Smooth muscle cell (in vitro differentiated cells): ENCODE data around the gene LRRC58. TPM values are rescaled to one million over a fixed set of nuclear protein-coding genes. Genes with fewer than 3 reads are reported as not detected.

Experiments
- DNase-seq: peaks from one replicate; lab custom pipeline; 2025; ENCODE audit not compliant: unreplicated experiment; lab: John Stamatoyannopoulos, UW
- H2AFZ ChIP-seq: fragments of 200-600 bp; sonication (generic); 2 replicates; pipeline ENCODE4 v1.6.0; 2016; ENCODE audit warnings: antibody characterized with exemption, low read depth, mild to moderate bottlenecking
- H3F3A ChIP-seq: fragments of 200-600 bp; sonication (generic); 2 replicates; pipeline ENCODE4 v1.6.0; 2017; ENCODE audit warnings: antibody characterized with exemption, low read depth
- H3K27ac ChIP-seq: fragments of 200-600 bp; sonication (generic); 2 replicates; pipeline ENCODE4 v1.5.1; 2016; ENCODE audit warnings: low read depth, mild to moderate bottlenecking
- H3K27me3 ChIP-seq: fragments of 200-600 bp; sonication (generic); 2 replicates; pipeline ENCODE4 v1.6.1; 2016; ENCODE audit warnings: low read depth, mild to moderate bottlenecking
- H3K36me3 ChIP-seq: fragments of 200-600 bp; sonication (generic); 2 replicates; pipeline ENCODE4 v1.5.1; 2016; ENCODE audit warnings: low read depth
- H3K4me1 ChIP-seq: fragments of 200-600 bp; sonication (generic); 2 replicates; pipeline ENCODE4 v1.5.1; 2016; ENCODE audit warnings: low read depth
- H3K4me2 ChIP-seq: fragments of 200-600 bp; sonication (generic); 2 replicates; pipeline ENCODE4 v1.6.0; 2016; ENCODE audit warnings: mild to moderate bottlenecking
- H3K4me3 ChIP-seq: fragments of 200-600 bp; sonication (generic); 2 replicates; pipeline ENCODE4 v1.5.1; 2016; ENCODE audit warnings: mild to moderate bottlenecking
- H3K79me2 ChIP-seq: fragments of 200-600 bp; sonication (generic); 2 replicates; pipeline ENCODE4 v1.6.0; 2016; ENCODE audit warnings: low read depth, mild to moderate bottlenecking
- H3K9ac ChIP-seq: fragments of 200-600 bp; sonication (generic); 2 replicates; pipeline ENCODE4 v1.6.0; 2016; ENCODE audit warnings: low read depth
- H3K9me3 ChIP-seq: fragments of 200-600 bp; sonication (generic); replicated peaks from 2 replicates; pipeline ENCODE4 v1.5.1; 2016; ENCODE audit warnings: low read depth
- H4K20me1 ChIP-seq: fragments of 200-600 bp; sonication (generic); 2 replicates; pipeline ENCODE4 v1.6.0; 2016; ENCODE audit warnings: low read depth
- WGBS: methylation state at CpG from one replicate; pipeline ENCODE4 v1.1.7; 2016; ENCODE audit warnings: low lambda C conversion rate; 5-methylcytosine and 5-hydroxymethylcytosine counted together
- polyA plus RNA-seq: library from polyadenylated mRNA; unstranded; fragments of >200 nt; fragmentation: Nextera tagmentation; extraction: Ambion mirVana; gene quantifications from 2 replicates; pipeline ENCODE4 v1.2.1, GENCODE V29; 2016
- total RNA-seq: library from RNA; depleted of rRNA; stranded (reverse); fragments of >200 nt; gene quantifications from 2 replicates; pipeline ENCODE4 v1.2.3, GENCODE V29; 2014
- TF ChIP-seq, protein P1 (sequence below): fragments of 200-600 bp; sonication (generic); IDR thresholded peaks from 2 replicates; pipeline ENCODE4 v1.5.1; 2017; ENCODE audit warnings: borderline replicate concordance, mild to moderate bottlenecking, antibody characterized with exemption; ENCODE audit not compliant: insufficient read depth, poor library complexity, severe bottlenecking

LRRC58 gene
- total and polyA plus RNA-seq, 2 experiments from 2014 or later, result 6.4 to 20.4 TPM

DNA sequence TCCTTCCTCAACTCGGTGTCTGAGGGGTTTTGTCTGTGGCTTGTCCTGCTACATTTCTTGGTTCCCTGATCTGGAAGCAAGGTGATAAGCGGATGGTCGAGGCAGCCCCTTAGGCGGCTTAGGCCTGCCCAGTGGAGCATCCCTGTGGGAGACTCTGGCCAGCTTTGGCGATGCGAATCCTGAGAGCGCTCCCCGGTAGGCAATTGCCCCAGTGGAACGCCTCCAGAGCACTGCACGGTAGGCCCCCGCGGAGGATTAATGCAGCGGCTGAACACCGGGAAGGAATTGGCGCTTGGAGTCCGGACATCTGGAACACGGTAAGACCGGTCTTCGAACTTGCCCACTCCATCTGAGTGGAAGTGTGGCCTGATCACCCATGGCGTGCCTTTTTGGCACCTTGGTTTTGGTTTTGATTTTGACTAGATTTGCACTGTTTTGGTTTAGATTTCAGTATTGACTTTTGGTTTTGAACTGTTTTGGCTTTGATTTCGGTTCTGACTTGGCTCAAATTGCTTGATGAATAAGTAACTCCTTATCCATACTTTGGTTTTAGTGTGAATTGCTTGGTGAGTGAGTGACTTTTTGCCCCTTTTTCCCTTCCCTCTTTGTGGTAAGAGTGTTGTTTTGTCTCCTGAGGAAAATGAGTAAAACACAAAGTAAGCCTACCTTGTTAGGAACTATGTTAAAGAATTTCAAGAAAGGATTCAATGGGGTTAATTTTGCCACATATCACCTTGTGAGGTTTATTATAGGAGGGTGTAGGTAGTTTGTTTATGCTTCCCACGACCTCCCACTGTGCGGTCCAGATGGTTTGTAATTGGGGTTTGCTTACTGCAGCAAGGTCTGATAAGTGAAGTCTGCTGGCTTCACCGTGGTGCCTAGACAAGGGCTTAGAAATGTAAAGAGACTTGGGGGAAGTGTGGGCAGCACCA, 37.0 kb downstream of the LRRC58 start:
- no peak overlapping the region for H3K4me3 ChIP-seq
- no peak for DNase-seq
- H3K36me3 ChIP-seq, result peaks cover 5% of the 10 kb centered on the region
- peaks cover 6% of the 10 kb centered on the region for H3K9me3 ChIP-seq
- WGBS, result 96% methylated on average over 24 of the region's 24 CpGs
- no peak overlapping the region for H3K9ac ChIP-seq
- no peak overlapping the region for H2AFZ ChIP-seq
- H4K20me1 ChIP-seq, result no peaks in the 10 kb centered on the region
- TF ChIP-seq, protein P1, sequence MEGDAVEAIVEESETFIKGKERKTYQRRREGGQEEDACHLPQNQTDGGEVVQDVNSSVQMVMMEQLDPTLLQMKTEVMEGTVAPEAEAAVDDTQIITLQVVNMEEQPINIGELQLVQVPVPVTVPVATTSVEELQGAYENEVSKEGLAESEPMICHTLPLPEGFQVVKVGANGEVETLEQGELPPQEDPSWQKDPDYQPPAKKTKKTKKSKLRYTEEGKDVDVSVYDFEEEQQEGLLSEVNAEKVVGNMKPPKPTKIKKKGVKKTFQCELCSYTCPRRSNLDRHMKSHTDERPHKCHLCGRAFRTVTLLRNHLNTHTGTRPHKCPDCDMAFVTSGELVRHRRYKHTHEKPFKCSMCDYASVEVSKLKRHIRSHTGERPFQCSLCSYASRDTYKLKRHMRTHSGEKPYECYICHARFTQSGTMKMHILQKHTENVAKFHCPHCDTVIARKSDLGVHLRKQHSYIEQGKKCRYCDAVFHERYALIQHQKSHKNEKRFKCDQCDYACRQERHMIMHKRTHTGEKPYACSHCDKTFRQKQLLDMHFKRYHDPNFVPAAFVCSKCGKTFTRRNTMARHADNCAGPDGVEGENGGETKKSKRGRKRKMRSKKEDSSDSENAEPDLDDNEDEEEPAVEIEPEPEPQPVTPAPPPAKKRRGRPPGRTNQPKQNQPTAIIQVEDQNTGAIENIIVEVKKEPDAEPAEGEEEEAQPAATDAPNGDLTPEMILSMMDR, result no peak
- H3K4me2 ChIP-seq, result no peak overlapping the region
- no peak overlapping the region for H3K27ac ChIP-seq
- H3K4me1 ChIP-seq, result no peaks in the 10 kb centered on the region
- H3K27me3 ChIP-seq, result no peaks in the 10 kb centered on the region
- H3F3A ChIP-seq, result no peaks in the 10 kb centered on the region
- no peaks in the 10 kb centered on the region for H3K79me2 ChIP-seq

DNA sequence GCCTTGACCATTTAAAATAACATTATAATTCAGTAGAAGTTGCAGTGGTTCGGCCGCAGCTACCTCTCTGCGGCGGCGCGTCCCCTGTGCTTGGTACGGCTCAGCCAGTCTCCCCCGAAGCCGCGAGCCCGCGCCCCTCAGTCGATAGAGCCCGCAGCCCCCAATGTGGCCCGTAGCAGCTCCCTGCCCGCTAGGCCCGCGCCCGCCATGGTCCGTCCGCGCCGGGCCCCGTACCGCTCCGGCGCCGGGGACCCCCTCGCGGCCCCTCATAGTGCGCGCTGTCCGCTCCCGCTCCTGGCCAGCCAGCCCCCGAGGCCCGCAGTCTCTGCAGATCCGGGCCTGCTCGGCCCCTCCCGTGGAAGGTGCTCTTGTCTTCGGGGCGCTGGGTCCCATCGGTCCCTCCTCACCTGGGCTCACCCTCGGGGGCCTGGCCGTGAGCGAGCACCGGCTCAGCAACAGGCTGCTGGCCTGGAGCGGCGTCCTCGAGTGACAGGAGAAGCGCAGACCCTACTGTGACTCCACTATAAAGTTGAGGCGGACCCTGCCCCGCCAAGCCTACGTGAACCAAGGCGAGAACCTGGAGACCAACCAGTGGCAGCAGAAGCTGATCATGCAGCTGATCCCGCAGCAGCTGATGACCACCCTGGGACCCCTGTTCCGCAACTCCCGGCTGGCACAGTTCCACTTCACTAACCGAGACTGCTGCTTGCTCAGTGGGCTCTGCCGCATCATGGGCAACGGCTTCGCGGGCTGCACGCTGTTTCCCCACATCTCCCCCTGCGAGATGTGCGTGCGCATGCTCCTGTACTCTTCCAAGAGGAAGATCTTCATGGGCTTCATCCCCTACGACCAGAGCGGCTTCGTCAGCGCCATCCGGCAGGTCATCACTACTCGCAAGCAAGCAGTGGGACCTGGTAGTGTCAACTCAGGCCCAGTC, 42.4 kb downstream of the LRRC58 start:
- Histone ChIP-seq H3K4me3 (no peak overlapping the region), H2AFZ (no peak overlapping the region), H3K27me3 (no peaks in the 10 kb centered on the region), H3K36me3 (no peaks in the 10 kb centered on the region), H3K4me2 (no peak overlapping the region), H3K4me1 (no peaks in the 10 kb centered on the region), H3F3A (no peaks in the 10 kb centered on the region), H3K79me2 (no peaks in the 10 kb centered on the region), H3K9me3 (no peaks in the 10 kb centered on the region), H3K27ac (no peak overlapping the region), H3K9ac (no peak overlapping the region), H4K20me1 (no peaks in the 10 kb centered on the region)
- WGBS, result 99% methylated on average over 69 of the region's 72 CpGs
- TF ChIP-seq, protein P1, result no peak
- no peak for DNase-seq

DNA sequence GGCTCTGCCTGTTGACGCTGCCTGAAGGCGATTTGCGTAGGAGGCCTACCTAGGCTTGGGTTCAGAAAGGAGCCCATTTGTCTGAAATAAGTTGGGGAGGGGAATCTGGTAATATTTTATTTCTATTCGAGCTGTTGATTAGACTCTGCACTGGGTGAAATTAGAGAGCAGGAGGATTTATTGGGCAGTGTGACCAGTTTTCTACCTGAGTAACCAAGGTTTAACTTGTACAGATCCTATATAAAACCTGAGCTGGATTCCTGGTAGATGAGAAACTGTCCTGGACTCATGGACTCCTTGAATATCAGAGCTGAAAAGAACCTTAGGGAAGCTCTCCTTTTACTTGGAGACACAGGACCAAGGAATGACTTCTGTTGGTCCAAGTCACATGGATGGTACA, 44.5 kb downstream of the LRRC58 start:
- DNase-seq, result no peak
- 88% methylated on average over 4 of the region's 4 CpGs for WGBS
- H3K27ac ChIP-seq, result no peak overlapping the region

More for the DNA sequence above, 44.5 kb downstream of the LRRC58 start:
- H3K9me3 ChIP-seq, result no peaks in the 10 kb centered on the region
- no peak overlapping the region for H3K4me2 ChIP-seq
- H3K9ac ChIP-seq, result no peak overlapping the region
- no peaks in the 10 kb centered on the region for H4K20me1 ChIP-seq
- no peak overlapping the region for H3K4me3 ChIP-seq
- H2AFZ ChIP-seq, result no peak overlapping the region
- H3K36me3 ChIP-seq, result no peaks in the 10 kb centered on the region
- H3K27me3 ChIP-seq, result no peaks in the 10 kb centered on the region
- H3K79me2 ChIP-seq, result no peaks in the 10 kb centered on the region
- H3K4me1 ChIP-seq, result no peaks in the 10 kb centered on the region
- TF ChIP-seq, protein P1, result no peak
- H3F3A ChIP-seq, result no peaks in the 10 kb centered on the region
